Camera-type eye (tissue), 1 donor: ENCODE data around the gene PLAU. TPM values are rescaled to one million over a fixed set of nuclear protein-coding genes. Genes with fewer than 3 reads are reported as not detected.

Experiments used
- total RNA-seq: library from RNA; depleted of rRNA; stranded (reverse); fragments of >200 nt; gene quantifications from one replicate; pipeline ENCODE4 v1.2.3, GENCODE V29; 2014

The PLAU gene
- 8.1 TPM for total RNA-seq

GRCh38 chr10:73910764-73911552, at the start of gene PLAU:
TSS of gene PLAU (plus strand) at chr10:73911132. CDS start at chr10:73911556, 424 bp downstream.

GRCh38 chr10:73874267-73875138, 36.4 kb upstream of the PLAU start, which contains the start of gene CAMK2G:
TSS of gene CAMK2G (minus strand) at chr10:73874555. CDS start at chr10:73874461, 94 bp downstream.

Other genes with a start within 250 kb of the PLAU start
- gene AGAP5, start 213.0 kb upstream of the PLAU start, total RNA-seq, result 8.0 TPM
- gene SEC24C, start 166.8 kb upstream of the PLAU start, total RNA-seq, result 60.9 TPM
- 12.4 TPM for gene CHCHD1, start 129.1 kb upstream of the PLAU start, total RNA-seq
- gene ZSWIM8, start 125.5 kb upstream of the PLAU start, total RNA-seq, result 97.1 TPM
- gene NDST2, start 99.5 kb upstream of the PLAU start, total RNA-seq, result 20.9 TPM
- 47.4 TPM for gene CAMK2G, start 36.6 kb upstream of the PLAU start, total RNA-seq
- gene VCL, start 87.0 kb downstream of the PLAU start, total RNA-seq, result 99.8 TPM
- 51.2 TPM for gene AP3M1, start 239.7 kb downstream of the PLAU start, total RNA-seq
- gene ADK, start 240.1 kb downstream of the PLAU start, total RNA-seq, result 49.6 TPM